ENCODE measurements around the gene TRPC4AP. TPM values are rescaled to one million over a fixed set of nuclear protein-coding genes. Genes with fewer than 3 reads are reported as not detected.

The TRPC4AP gene
- total and polyA plus RNA-seq, 2 of the 8 experiments (the other 6 are each of a cell fraction or from before 2014, with no cell fraction given), result 73.1 to 74.8 TPM

- no peak for TF ChIP-seq RFX5 (IDR thresholded peaks at IDR 0.05; ENCODE audit: borderline replicate concordance, low read depth, low read length)
- TF ChIP-seq MAFK (IDR thresholded peaks at IDR 0.05; ENCODE audit: low read depth, low read length), result no peak
- no peak for TF ChIP-seq TCF12 (IDR thresholded peaks at IDR 0.05; ENCODE audit: low read depth, low read length)
- TF ChIP-seq TBP (IDR thresholded peaks at IDR 0.05; ENCODE audit: low read depth, low read length), result no peak
These were observed 76.8 kb downstream of the TRPC4AP start (continued) for GRCh38 chr20:35015863-35016193.

All from H1 (cell line).